HG02870 (cell line): ENCODE results near the gene USP20.
"Not testable (repeated sequence)": the region's sequence is repeated elsewhere in the genome, so short reads cannot be mapped to it uniquely, and the experiment has no call there.

Experiments
- ATAC-seq: cut with Tn5 transposase; IDR thresholded peaks from one replicate; pipeline ENCODE4 v1.9.1; 2021; ENCODE audit warnings: mild to moderate bottlenecking, moderate library complexity; ENCODE audit not compliant: unreplicated experiment

Gene USP20

GRCh38 chr9:129835128-129835859 is at the start of gene USP20, which contains the start of gene C9orf78:
Gene USP20 (plus strand): TSS chr9:129835458. CDS start chr9:129852556, 17,098 bp downstream.
Gene C9orf78 (minus strand): TSS chr9:129835275. CDS start chr9:129835221, 54 bp downstream.
- peak; percentile 90 for ATAC-seq

- ATAC-seq = no peak
These were observed 49.4 kb upstream of the USP20 start for GRCh38 chr9:129785866-129786265.

- ATAC-seq = no peak
These were observed 48.8 kb upstream of the USP20 start for GRCh38 chr9:129786481-129786880.

- ATAC-seq = no peak
These were observed 40.7 kb upstream of the USP20 start for GRCh38 chr9:129794549-129794948.

GRCh38 chr9:129796029-129796428 is 39.2 kb upstream of the USP20 start:
- not testable (repeated sequence) for ATAC-seq

- ATAC-seq = no peak
These were observed 36.3 kb upstream of the USP20 start for GRCh38 chr9:129798973-129799372.

GRCh38 chr9:129801504-129801903 is 33.8 kb upstream of the USP20 start:
- no peak for ATAC-seq

- peak; percentile 92 for ATAC-seq
These were observed 32.2 kb upstream of the USP20 start, which contains the start of gene TOR1B for GRCh38 chr9:129802833-129803675. Gene TOR1B (plus strand): TSS chr9:129803184. CDS start chr9:129803213, 29 bp downstream.

- no peak for ATAC-seq
These were observed 31.6 kb upstream of the USP20 start for GRCh38 chr9:129803676-129804060.

GRCh38 chr9:129806061-129806460 is 29.2 kb upstream of the USP20 start:
- no peak for ATAC-seq

GRCh38 chr9:129809346-129809745 is 25.9 kb upstream of the USP20 start:
- no peak for ATAC-seq

GRCh38 chr9:129810116-129810515 is 25.1 kb upstream of the USP20 start:
- no peak for ATAC-seq

- ATAC-seq = no peak
These were observed 24.5 kb upstream of the USP20 start for GRCh38 chr9:129810788-129811187.

GRCh38 chr9:129811967-129812363 is 23.3 kb upstream of the USP20 start:
- no peak for ATAC-seq

GRCh38 chr9:129812385-129812784 is 22.9 kb upstream of the USP20 start:
- ATAC-seq = no peak

GRCh38 chr9:129813661-129814060 is 21.6 kb upstream of the USP20 start:
- no peak for ATAC-seq

- ATAC-seq = no peak
These were observed 20.6 kb upstream of the USP20 start for GRCh38 chr9:129814432-129815223.

- ATAC-seq = no peak
These were observed 20.0 kb upstream of the USP20 start for GRCh38 chr9:129815278-129815677.

- ATAC-seq = no peak
These were observed 18.5 kb upstream of the USP20 start for GRCh38 chr9:129816501-129817435.
